Keratinocyte (primary cell): ENCODE measurements around the gene SGSM1. TPM values are rescaled to one million over a fixed set of nuclear protein-coding genes. Genes with fewer than 3 reads are reported as not detected.

ENCODE experiments used
- DNase-seq: peaks from one replicate; pipeline ENCODE4 v3.0.0-alpha.2; 2011; ENCODE audit warnings: low read depth, missing footprints, low spot score
- FAIRE-seq: peaks from 2 replicates; lab custom pipeline; 2011; peaks lifted over from hg19 to GRCh38; lab: Jason Lieb, UNC
- H2AFZ ChIP-seq: 2 replicates; pipeline ENCODE4 v1.6.0; 2012; ENCODE audit warnings: low read length, control low read depth, inconsistent platforms; ENCODE audit not compliant: control insufficient read depth
- H3K27ac ChIP-seq: 2 replicates; pipeline ENCODE4 v1.5.1; 2011; ENCODE audit warnings: low read length; ENCODE audit not compliant: control insufficient read depth, insufficient read depth
- H3K27me3 ChIP-seq: 3 replicates; pipeline ENCODE4 v1.6.0; 2011; ENCODE audit warnings: low read length; ENCODE audit not compliant: control insufficient read depth, insufficient read depth; ENCODE audit errors: extremely low read depth
- H3K36me3 ChIP-seq, 2 experiments: 2 replicates in 1 of 2; 3 replicates in 1 of 2; pipeline ENCODE4 v1.5.1; 2011; ENCODE audit warnings: low read length in 2 of 2, mild to moderate bottlenecking in 1 of 2; ENCODE audit not compliant: control insufficient read depth in 2 of 2, insufficient read depth in 2 of 2; ENCODE audit errors: extremely low read depth in 1 of 2
- H3K4me1 ChIP-seq: 3 replicates; pipeline ENCODE4 v1.5.1; 2011; ENCODE audit warnings: low read length; ENCODE audit not compliant: control insufficient read depth, insufficient read depth; ENCODE audit errors: extremely low read depth
- H3K4me2 ChIP-seq: 3 replicates; pipeline ENCODE4 v1.6.0; 2011; ENCODE audit warnings: low read depth, low read length; ENCODE audit not compliant: control insufficient read depth, insufficient read depth; ENCODE audit errors: extremely low read depth
- H3K4me3 ChIP-seq, 3 experiments: fragments of 200-600 bp in 1 of 3; sonication (generic) in 1 of 3; 2 replicates in 2 of 3; 3 replicates in 1 of 3; pipeline ENCODE4 v1.5.1; 2011 to 2016; ENCODE audit warnings: low read length in 3 of 3, mild to moderate bottlenecking in 3 of 3, control low read depth in 2 of 3, inconsistent platforms in 1 of 3, low read depth in 1 of 3, mixed read lengths in 1 of 3, mixed run types in 1 of 3, moderate library complexity in 1 of 3; ENCODE audit not compliant: control insufficient read depth in 2 of 3, insufficient read depth in 2 of 3; ENCODE audit errors: extremely low read depth in 1 of 3
- H3K79me2 ChIP-seq: 2 replicates; pipeline ENCODE4 v1.6.0; 2012; ENCODE audit warnings: low read length; ENCODE audit not compliant: control insufficient read depth, insufficient read depth
- H3K9ac ChIP-seq: 3 replicates; pipeline ENCODE4 v1.6.0; 2011; ENCODE audit warnings: low read length; ENCODE audit not compliant: control insufficient read depth, insufficient read depth; ENCODE audit errors: extremely low read depth
- H3K9me1 ChIP-seq: 3 replicates; pipeline ENCODE4 v1.6.0; 2011; ENCODE audit warnings: low read length; ENCODE audit not compliant: control insufficient read depth, insufficient read depth; ENCODE audit errors: extremely low read depth
- H3K9me3 ChIP-seq: 2 replicates; pipeline ENCODE4 v1.5.1; 2012; ENCODE audit warnings: low read depth, low read length; ENCODE audit not compliant: control insufficient read depth
- H4K20me1 ChIP-seq: 3 replicates; pipeline ENCODE4 v1.6.0; 2011; ENCODE audit warnings: low read length; ENCODE audit not compliant: control insufficient read depth, insufficient read depth; ENCODE audit errors: extremely low read depth
- CTCF ChIP-seq, 3 experiments: IDR thresholded peaks in 1 of 3; conservative IDR thresholded peaks in 1 of 3; optimal IDR thresholded peaks in 1 of 3; 2 replicates in 2 of 3; 3 replicates in 1 of 3; pipeline versions ENCODE3 to v1.5.1; 2011; ENCODE audit warnings: low read length in 3 of 3, mild to moderate bottlenecking in 3 of 3, moderate library complexity in 2 of 3, control low read depth in 1 of 3, inconsistent platforms in 1 of 3; ENCODE audit not compliant: insufficient read depth in 2 of 3; ENCODE audit errors: extremely low read depth in 1 of 3
- EZH2 ChIP-seq: IDR thresholded peaks from one replicate; pipeline ENCODE4 v1.6.1; 2012; ENCODE audit warnings: inconsistent platforms, mild to moderate bottlenecking, low read length, moderate library complexity
- dilution Hi-C: fragments of 300-500 bp; cut with MboI; formaldehyde crosslinking; loops from one replicate; pipeline ENCODE4 v1.7.0; 2020; ENCODE audit warnings: low sequenced_read_pairs; ENCODE audit not compliant: extremely low pct_ligation_motif_present
- polyA plus RNA-seq, 5 experiments: library from polyadenylated mRNA; depleted of rRNA in 3 of 5; stranded (reverse) in 3 of 5; stranded (forward) in 1 of 5; unstranded in 1 of 5; fragments of >200 nt; gene quantifications; 1 replicate in 1 of 5; 2 replicates in 3 of 5; 3 replicates in 1 of 5; pipeline versions ENCODE4 v1.2.1 to v1.2.3, GENCODE V29; 2011 to 2012; ENCODE audit warnings: missing spikeins in 2 of 5, low read depth in 1 of 5, low replicate concordance in 1 of 5

SGSM1 gene
- polyA plus RNA-seq, 1 donor (not counting 4 experiments of a cell fraction or from before 2014, with no cell fraction given) = not detected

GRCh38 chr22:24969560-24970301, 163.7 kb downstream of the SGSM1 start:
- H3K4me2 ChIP-seq = peak overlapping the region; percentile 14
- no peak for TF ChIP-seq EZH2
- TF ChIP-seq CTCF (optimal IDR thresholded peaks at IDR 0.05 in 1 of 3, IDR thresholded peaks at IDR 0.05 in 1 of 3, conservative IDR thresholded peaks at IDR 0.05 in 1 of 3; ENCODE audit: extremely low read depth in 1 of 3, insufficient read depth in 2 of 3, low read length in 3 of 3) = no peak

GRCh38 chr22:24972369-24972768, 166.4 kb downstream of the SGSM1 start:
- dilution Hi-C loops = no loop called here
- Histone ChIP-seq H3K9me1 (peaks cover 5% of the 10 kb centered on the region), H3K79me2 (peaks cover 44% of the 10 kb centered on the region), H4K20me1 (no peaks in the 10 kb centered on the region), H3K9me3 (no peaks in the 10 kb centered on the region), H3K27me3 (no peaks in the 10 kb centered on the region), H2AFZ (no peak overlapping the region), H3K4me3 (no peak overlapping the region), H3K4me2 (no peak overlapping the region), H3K27ac (no peak overlapping the region), H3K4me1 (peaks cover 53% of the 10 kb centered on the region), H3K36me3 (peaks cover 0 to 5% of the 10 kb centered on the region in 2 experiments), H3K9ac (no peak overlapping the region)
- no peak for TF ChIP-seq CTCF (optimal IDR thresholded peaks at IDR 0.05 in 1 of 3, IDR thresholded peaks at IDR 0.05 in 1 of 3, conservative IDR thresholded peaks at IDR 0.05 in 1 of 3; ENCODE audit: extremely low read depth in 1 of 3, insufficient read depth in 2 of 3, low read length in 3 of 3)
- TF ChIP-seq EZH2 = no peak
- FAIRE-seq = no peak
- no peak for DNase-seq

More at GRCh38 chr22:24969560-24970301, 163.7 kb downstream of the SGSM1 start:
- Histone ChIP-seq H3K27ac (no peak overlapping the region), H3K9me3 (no peaks in the 10 kb centered on the region), H3K27me3 (no peaks in the 10 kb centered on the region), H3K9ac (no peak overlapping the region), H3K36me3 (peaks cover 0 to 5% of the 10 kb centered on the region in 2 experiments), H3K79me2 (peaks cover 44% of the 10 kb centered on the region), H3K4me1 (peaks cover 44% of the 10 kb centered on the region), H3K9me1 (peaks cover 8% of the 10 kb centered on the region), H3K4me3 (no peak overlapping the region), H2AFZ (no peak overlapping the region), H4K20me1 (no peaks in the 10 kb centered on the region)
- DNase-seq (no peak), FAIRE-seq (peak; percentile 71)
- dilution Hi-C loops = no loop called here
